Suprapubic skin (tissue), 3 donors: ENCODE results near the gene CSNK1G2.

Experiments used
- EP300 ChIP-seq: sonication (generic); formaldehyde crosslinking; IDR thresholded peaks from one replicate; pipeline ENCODE4 v1.6.1; 2017; ENCODE audit warnings: antibody characterized with exemption
- TF ChIP-seq, protein P1 (sequence below), 2 donors: fragments of 200-600 bp in 1 of 2; fragments of 450-650 bp in 1 of 2; sonication (generic) in 1 of 2; IDR thresholded peaks; one replicate each; pipeline ENCODE4 v1.5.1; 2016 to 2019; ENCODE audit warnings: antibody characterized with exemption in 2 of 2, mild to moderate bottlenecking in 1 of 2, moderate library complexity in 1 of 2

DNA sequence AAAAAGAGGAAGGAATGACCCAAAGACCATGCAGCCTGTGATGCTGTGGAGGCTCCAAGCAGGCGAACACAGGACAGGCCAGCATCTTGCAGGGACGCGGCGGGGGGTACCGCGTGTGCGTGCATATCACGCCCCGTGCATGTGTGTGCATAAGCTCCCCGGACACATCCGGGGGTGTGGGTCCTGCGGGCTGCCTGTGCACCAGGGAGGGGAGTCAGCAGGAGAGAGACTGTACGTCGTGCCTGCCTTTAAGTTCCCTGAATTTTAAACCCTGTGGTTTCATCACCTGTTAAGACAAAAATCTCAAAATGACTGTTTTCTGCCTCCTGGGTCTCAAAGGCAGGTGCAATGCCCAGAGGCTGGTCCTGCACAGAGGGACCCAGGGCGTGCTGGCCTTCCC, 19.1 kb upstream of the CSNK1G2 start:
- TF ChIP-seq, protein P1, sequence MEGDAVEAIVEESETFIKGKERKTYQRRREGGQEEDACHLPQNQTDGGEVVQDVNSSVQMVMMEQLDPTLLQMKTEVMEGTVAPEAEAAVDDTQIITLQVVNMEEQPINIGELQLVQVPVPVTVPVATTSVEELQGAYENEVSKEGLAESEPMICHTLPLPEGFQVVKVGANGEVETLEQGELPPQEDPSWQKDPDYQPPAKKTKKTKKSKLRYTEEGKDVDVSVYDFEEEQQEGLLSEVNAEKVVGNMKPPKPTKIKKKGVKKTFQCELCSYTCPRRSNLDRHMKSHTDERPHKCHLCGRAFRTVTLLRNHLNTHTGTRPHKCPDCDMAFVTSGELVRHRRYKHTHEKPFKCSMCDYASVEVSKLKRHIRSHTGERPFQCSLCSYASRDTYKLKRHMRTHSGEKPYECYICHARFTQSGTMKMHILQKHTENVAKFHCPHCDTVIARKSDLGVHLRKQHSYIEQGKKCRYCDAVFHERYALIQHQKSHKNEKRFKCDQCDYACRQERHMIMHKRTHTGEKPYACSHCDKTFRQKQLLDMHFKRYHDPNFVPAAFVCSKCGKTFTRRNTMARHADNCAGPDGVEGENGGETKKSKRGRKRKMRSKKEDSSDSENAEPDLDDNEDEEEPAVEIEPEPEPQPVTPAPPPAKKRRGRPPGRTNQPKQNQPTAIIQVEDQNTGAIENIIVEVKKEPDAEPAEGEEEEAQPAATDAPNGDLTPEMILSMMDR (IDR thresholded peaks at IDR 0.05), result no peak
- TF ChIP-seq EP300, result no peak
